GM19025 (cell line): Measurements from ENCODE around the gene UGT1A8.
"Not testable (repeated sequence)": the region's sequence is repeated elsewhere in the genome, so short reads cannot be mapped to it uniquely, and the experiment has no call there.

Experiments
- ATAC-seq: cut with Tn5 transposase; IDR thresholded peaks from one replicate; pipeline ENCODE4 v1.9.1; 2021; ENCODE audit warnings: mild to moderate bottlenecking, low read depth, moderate library complexity; ENCODE audit not compliant: unreplicated experiment

UGT1A8 gene

DNA sequence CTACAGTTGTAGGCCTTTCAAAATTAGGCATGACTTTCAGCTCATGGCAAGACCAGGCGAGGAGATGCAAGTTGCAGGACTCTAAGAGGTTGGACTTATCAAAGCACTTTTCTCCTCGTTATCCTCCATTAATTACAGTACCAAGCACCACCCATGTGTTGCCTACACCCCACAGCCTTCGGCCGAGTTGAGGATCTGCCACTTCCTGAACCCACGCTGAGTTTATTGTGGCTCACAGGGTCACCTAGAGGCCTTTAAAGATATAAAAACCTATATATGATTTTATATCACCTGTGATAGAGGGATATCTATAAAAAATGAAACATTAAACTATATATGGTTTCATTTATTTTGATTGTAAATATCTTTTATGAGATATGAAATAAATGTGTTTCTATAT, 21.4 kb downstream of the UGT1A8 start:
- ATAC-seq: no peak

DNA sequence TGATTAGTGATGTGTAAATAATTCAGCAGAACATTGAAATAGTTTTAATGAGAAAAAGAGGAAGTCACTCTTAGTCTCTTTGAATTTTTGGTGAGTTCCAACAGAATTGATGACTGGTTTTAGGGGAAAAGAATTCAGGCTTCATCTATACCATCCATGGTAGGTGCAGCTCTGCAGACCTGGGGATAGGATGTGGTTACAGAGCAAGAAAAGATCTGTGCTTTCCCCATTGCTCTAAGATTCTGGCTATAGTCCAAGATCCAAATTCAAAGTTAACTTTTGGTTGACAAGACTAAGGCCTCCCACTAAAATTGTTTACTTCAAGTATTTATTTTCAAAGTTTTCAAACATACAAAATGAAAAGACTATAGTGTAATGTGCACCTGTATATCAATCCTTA, 22.4 kb downstream of the UGT1A8 start:
- no peak for ATAC-seq

DNA sequence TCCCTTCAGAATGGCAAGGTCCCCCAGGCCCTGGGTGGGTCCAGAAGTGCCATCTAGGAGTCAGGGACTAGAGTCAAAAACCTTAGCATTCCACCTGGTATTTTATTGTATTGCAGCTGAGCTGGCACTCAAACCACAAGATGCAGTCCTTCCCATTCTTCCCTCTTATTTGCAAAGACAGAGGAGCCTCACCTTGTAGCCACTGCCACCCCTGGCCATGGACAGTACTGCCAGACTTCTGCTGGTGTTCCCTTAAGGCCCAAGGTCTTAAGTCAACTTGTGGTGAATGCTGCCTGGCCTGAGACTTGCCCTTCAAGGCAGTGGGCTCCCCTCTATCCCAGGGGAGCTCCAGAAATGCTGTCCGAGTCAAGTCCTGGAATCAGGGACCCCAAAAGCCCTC, 25.7 kb downstream of the UGT1A8 start:
- ATAC-seq: no peak

DNA sequence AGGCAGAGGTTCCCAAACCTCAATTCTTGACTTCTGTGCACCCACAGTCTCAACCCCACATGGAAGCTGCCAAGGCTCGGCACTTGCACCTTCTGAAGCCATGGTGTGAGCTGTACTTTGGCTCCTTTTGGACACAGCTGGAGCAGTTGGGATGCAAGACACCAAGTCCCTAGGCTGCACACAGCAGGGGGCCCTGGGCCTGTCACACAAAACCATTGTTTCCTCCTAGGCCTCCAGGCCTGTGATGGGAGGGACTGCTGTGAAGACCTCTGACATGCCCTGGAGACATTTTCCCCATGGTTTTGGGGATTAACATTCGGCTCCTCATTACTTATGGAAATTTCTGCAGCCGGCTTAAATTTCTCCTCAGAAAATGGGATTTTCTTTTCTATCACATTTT, 28.6 kb downstream of the UGT1A8 start:
- not testable (repeated sequence) for ATAC-seq

DNA sequence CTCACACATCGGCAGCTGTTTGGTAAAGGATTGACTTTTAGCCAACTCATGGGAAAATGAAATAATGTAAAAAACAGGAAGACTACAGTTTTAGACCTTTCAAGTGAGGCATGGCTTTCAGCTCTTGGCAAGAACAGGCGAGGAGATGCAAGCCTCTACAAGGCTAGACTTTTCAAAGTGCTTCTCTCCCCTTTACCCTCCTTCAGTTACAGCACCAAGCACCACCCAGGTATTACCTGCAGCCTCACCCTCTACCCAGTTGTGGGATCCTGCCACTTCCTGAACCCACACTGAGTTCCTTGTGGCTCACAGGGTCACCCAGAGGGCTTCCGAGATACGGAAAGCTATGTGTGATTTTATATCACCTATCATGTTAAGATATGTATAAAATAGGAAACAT, 33.5 kb downstream of the UGT1A8 start:
- ATAC-seq: no peak

DNA sequence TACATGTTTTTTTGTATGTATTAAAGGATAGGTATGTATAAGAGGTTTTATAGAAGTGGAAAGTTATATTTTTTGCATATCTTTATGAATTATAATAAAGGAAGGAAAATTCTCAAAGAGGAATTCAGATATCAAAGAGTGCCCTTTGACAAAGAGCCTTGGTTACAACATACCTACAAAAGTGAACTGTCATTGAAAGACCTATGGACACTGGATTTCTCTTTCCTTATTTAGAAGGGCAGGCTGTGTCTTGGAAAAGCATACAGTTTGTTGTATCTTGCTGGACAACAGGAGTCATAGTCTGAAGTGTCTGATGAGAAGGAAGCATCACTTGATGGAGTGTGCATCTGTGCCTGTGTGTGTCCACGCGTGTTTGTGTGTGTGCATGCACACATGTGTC, 34.0 kb downstream of the UGT1A8 start:
- no peak for ATAC-seq

DNA sequence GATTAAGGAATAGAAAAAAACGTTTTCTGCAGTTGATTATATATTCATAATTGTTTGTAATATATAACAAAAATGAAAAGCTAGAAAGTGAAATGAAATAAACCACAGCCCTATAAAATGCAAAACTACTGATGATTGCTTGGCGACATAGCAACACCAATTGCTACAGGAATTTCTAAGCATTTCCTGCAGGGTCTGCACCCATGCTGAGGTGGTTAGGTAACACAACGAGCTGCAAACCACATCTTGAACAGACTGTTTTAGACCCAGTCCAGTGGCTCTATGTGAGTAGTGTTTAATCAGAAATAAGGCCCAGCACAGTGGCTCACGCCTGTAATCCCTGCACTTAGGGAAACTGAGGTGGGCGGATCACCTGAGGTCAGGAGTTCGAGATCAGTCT, 37.1 kb downstream of the UGT1A8 start:
- no peak for ATAC-seq

DNA sequence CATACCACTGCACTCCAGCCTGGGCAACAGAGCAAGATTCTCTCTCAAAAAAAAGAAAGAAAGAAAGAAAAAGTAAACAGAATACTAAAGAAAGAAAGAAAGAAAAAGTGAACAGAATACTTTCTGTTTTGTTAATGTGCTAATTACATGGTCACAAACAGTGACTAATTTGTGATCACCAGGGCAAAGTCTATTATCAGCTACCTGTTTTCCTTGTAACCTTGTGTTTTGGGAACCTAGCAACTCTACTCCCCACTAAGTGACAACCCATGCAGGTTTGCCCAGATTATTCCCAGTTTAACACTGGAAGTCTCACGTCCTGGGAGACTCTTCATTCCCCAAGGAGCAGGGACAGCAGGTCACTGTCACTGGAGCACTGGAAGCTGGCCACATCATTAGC, 37.6 kb downstream of the UGT1A8 start:
- no peak for ATAC-seq

DNA sequence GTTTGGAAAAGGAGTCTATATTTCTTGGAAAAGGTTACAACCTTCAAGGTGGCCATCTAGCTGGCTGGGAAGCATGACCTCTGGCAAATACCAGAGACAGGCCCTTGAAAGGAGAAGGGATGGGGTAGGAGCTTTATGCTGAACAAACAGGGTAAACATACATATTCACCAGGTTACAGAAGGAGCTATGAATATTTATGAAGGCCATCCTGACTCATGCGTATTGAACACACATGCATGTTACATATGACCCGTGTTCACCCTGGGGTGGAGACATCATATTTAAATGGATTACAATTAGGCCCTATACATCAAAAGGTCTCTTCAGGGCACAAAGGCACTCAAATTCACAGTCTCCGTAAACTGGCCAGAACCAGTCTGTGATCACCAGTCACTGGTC, 38.5 kb downstream of the UGT1A8 start:
- ATAC-seq: not testable (repeated sequence)

DNA sequence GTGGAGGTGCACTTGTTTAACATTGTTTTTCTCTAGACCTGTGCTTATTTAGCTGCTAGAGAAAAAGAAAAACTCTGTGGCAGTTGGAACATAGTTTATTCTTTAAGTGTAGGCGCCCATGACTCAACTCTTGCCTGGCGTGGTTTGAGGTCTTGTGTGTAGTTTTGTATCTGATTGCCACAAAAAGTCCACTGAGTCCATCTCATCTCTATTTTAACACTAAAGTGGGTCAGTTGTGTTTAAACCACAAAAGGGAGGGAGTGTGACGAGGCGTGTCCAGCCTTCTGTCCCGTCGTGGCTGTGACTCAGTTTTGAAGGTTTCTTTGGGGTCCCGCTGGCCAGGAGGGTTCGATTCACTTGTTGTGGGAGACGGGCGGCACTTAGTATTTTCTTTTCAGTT, 39.0 kb downstream of the UGT1A8 start:
- no peak for ATAC-seq

DNA sequence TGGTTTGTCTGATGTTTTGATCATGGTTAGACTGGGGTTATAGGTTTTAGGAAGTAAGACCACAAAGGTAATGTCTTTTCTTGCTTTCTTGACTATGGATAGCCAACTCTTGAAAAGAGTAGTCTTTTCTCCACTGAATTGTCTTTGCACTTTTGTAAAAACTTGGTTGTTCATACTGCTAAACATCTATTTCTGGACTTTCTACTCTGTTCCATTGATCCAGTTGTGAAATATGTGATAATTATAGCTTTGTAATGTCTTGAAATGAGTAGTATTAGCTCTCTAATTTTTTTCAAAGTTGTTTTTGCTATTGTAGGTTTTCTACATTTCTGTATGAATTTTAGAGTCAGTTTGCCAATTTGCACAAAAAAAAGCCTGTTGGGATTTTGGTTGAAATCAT, 41.2 kb downstream of the UGT1A8 start:
- ATAC-seq: no peak

DNA sequence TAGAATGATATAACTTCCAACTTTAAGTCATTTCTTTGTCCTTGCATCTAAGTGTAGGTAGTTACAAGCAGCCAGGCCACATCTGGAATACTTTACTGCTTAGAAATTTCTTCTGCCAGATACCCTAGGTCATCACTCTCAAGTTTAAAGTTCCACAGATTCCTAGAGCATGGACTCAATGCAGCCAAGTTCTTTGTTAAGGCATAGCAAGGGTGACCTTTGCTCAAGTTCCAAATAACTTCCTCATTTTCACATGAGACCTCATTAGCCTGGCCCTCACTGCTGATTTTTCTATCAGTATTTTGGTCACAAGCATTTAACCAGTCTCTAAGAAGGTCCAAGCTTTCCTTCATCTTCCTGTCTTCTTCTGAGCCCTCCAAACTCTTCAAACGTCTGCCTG, 46.5 kb downstream of the UGT1A8 start:
- no peak for ATAC-seq

DNA sequence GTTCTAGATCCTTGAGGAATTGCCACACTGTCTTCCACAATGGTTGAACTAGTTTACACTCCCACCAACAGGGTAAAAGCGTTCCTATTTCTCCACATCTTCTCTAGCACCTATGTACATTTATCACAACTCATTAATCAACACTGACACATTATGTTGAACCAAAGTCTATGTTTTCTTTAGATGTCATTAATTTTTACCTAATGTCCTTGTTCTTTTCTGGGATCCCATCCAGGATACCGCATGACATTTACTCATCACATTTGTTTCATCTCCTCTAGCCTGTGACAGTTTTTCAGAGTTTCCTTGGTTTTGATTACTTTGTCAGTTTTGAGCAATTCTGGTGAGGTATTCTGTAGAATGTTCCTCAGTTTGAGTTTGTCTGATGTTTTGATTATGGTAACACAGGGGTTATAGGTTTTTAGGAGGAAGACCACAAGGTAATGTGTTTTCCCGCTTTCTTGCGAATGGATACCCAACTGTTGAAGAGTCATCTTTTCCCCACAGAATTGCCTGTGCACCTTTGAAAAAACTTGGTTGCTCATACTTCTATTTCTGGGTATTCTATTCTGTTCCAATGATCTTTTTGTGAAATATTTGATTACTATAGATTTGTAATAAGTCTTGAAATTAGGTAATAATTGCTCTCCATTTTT, 51.3 kb downstream of the UGT1A8 start:
- no peak for ATAC-seq

DNA sequence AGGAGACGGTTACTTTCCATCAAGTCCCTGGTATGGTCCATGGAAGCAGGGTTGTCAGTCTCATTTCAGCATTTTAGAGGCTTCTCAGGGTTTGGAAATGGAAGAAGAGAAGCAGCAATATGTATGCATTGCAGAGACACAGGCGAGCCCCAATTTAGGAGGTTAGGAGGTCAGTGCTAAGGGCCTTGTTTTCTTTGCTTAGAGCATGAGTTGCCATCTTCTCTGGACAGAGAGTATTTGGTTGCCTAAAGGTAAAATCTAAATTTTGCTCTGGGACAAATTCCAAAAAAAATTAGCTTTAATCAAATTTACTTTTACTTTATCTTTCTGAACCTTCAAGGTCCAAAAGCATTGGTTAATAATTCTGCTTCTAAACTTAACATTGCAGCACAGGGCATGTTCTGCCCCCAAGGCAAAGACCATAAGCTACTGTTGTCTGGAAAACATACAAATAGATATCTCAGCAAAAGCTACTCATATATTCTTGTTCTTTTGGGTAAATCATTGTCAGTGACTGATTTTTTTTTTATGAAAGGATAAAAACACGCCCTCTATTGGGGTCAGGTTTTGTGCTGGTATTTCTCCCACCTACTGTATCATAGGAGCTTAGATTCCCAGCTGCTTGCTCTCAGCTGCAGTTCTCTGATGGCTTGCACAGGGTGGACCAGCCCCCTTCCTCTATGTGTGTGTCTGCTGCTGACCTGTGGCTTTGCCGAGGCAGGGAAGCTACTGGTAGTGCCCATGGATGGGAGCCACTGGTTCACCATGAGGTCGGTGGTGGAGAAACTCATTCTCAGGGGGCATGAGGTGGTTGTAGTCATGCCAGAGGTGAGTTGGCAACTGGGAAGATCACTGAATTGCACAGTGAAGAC, 54.1 kb downstream of the UGT1A8 start, which contains the start of gene UGT1A9:
TSS of gene UGT1A9 (plus strand) at position 609 of the 872 bp plus-strand sequence. CDS start at position 646, 37 bp downstream.
- no peak for ATAC-seq

DNA sequence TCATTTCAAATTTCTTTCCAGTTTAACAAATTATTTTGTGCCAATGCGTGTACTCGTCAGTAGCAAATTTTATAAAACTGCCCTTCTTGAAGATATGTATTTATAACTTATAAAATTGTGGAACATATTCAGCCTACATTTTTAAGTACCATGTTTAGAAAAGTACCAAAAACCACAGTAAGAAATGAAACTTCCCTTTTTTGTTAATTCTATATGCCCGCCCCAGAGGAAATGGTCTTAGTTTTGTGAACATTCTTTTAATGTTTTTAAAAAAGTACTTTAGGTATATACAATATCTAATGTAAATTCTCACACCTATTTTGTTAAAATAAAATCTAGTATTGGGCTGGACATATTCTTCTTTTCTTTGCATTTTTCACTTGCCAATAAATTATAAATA, 55.5 kb downstream of the UGT1A8 start:
- ATAC-seq: no peak

DNA sequence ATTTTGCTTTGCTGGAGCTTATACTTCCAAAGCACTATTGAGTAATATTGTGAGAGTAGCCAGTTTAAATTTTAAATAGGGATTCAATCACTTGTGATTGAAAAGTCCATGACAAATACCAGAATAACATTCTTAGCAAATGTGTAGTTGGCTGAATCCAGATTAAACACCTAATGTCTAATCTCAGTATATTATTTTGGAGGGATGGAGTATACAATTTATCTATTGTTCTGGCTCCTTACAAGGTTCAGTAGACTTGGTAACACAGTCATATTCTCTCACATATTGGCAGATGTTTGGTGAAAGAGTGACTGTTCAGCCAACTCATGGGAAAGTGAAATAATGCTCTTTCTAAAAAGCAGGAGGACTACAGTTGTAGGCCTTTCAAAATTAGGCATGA, 56.5 kb downstream of the UGT1A8 start:
- ATAC-seq: no peak

DNA sequence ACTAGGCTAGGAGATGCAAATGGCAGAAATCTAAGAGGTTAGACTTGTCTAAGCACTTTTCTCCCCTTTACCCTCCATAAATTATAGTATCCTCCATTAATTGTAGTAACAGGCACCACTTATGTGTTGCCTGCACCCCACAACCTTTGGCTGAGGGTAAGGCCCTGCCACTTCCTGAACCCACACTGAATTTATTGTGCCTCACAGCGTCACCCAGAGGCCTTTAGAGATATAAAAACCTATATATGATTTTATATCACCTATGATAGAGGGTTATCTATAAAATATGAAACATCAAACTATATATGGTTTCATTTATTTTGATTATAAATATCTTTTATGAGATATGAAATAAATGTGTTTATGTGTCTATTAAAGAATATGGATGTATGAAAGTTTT, 56.9 kb downstream of the UGT1A8 start:
- ATAC-seq: no peak

DNA sequence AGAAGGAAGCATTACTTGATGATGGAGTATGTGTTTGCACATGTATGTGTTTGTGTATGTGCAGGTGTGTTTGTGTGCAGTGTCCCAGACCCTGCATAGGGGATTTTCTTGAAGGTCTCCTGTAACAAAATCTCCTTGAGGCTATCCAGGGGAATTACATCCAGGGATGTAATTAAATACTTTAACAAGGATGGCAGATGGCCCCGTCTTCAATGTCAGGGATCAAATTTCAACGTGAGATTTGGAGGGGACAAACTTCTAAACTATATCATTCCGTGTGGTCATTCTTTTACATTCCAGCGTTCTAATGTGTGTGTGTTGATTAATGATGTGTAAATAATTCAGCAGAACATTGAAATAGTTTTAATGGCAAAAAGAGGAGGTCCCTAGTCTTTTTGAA, 57.6 kb downstream of the UGT1A8 start:
- no peak for ATAC-seq

DNA sequence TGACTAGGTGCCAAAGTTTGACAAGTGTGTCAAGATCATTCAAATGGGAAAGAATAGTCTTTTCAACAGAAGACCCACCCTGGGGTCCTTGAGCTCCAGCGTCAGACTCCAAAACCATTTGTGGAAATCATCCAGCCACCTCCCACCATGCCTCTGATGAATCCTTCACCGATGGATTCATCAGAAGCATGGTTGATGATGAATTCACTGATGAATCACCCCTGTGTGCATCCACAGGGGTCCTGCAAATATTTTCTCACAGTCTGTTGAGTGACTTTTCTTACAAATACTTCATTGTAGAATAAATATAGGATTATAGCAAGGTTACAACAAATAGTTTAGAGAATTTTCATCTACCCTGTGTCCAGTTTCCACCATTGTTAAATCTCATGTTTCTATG, 58.6 kb downstream of the UGT1A8 start:
- no peak for ATAC-seq

DNA sequence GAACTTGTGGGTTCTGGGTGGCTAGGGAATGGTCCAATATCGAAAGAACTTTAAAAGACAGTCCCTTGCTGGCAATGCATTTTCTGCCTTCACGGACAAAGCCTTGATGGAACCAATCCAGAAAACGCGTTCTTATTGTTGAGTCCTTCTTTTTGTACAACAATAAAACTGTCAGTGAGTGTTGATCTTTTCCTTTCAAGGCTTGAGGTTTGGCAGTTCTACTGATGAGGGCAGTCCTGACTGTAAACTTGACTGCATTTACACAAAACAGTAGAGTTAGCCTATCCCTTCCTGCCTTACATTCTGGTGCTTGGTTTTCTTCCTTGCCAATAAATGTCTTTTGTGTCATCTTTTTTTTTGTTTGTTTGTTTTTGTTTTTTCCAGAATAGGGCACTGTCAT, 61.8 kb downstream of the UGT1A8 start:
- no peak for ATAC-seq

DNA sequence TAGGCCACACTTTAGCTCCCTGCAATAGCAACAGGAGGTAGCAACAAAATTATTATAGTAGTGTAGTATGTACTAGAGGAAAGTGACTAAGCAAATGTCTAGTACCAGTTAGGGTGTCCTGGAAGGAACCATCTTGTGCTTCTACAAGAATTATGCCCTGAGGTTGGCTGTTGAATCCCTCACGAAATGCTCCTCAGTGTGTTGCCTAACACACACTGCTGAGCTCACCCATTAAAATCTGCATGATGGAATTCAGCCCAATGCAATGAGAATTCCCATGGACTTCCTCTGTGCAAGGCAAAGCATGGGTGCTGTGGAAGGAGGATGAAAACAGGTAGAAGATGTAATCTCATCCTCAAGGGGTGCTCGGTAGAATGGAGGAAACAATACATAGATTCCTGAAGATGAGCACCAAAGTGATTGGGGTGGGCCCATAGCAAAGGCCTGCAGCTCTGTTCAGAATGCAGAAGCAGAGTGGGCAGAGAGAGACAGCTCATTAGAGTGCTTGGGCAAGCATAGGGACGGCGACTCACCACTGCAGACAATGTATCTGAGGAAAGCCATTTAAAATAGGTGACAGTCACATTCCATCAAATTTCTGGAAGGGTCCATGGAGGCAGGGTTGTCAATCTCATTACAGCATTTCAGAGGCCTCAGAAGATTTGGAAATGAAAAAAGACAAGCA, 63.1 kb downstream of the UGT1A8 start:
- no peak for ATAC-seq
